Activated effector memory CD4-positive, alpha-beta T cell treated with anti-CD3 and anti-CD28 coated beads, Interleukin-2, amount 50 U/mL, for 16 hours (primary cell): ENCODE data around the gene FXYD6.
A peak's percentile ranks its signal among the peaks of the same experiment; 100 is the strongest.

Source experiments
- DNase-seq: peaks from one replicate; pipeline ENCODE4 v3.0.0-alpha.2; 2020

Gene FXYD6

GRCh38 chr11:117884994-117885393, 8.5 kb upstream of the FXYD6 start:
- DNase-seq, result peak; percentile 48

- no peak for DNase-seq
Observed at GRCh38 chr11:117883063-117883462, 6.6 kb upstream of the FXYD6 start.

- DNase-seq, result no peak
Observed at GRCh38 chr11:117882311-117882905, 6.0 kb upstream of the FXYD6 start.

- peak; percentile 31 for DNase-seq
Observed at GRCh38 chr11:117881217-117881616, 4.8 kb upstream of the FXYD6 start.

- DNase-seq, result peak; percentile 60
Observed at GRCh38 chr11:117879516-117880480, 3.3 kb upstream of the FXYD6 start.

GRCh38 chr11:117878939-117879475, 2.5 kb upstream of the FXYD6 start:
- no peak for DNase-seq

GRCh38 chr11:117878314-117878938, 2.0 kb upstream of the FXYD6 start:
- DNase-seq, result peak; percentile 30

- no peak for DNase-seq
Observed at GRCh38 chr11:117877120-117877784, 794 bp upstream of the FXYD6 start.

GRCh38 chr11:117876059-117876340, 458 bp downstream of the FXYD6 start:
- peak; percentile 60 for DNase-seq

GRCh38 chr11:117875382-117876058, 938 bp downstream of the FXYD6 start:
- DNase-seq, result peak; percentile 70

- no peak for DNase-seq
Observed at GRCh38 chr11:117874910-117875381, 1.5 kb downstream of the FXYD6 start.

GRCh38 chr11:117874253-117874909, 2.1 kb downstream of the FXYD6 start:
- no peak for DNase-seq

GRCh38 chr11:117873828-117874125, 2.7 kb downstream of the FXYD6 start:
- peak; percentile 1 for DNase-seq

- peak; percentile 19 for DNase-seq
Observed at GRCh38 chr11:117872975-117873827, 3.3 kb downstream of the FXYD6 start.

- DNase-seq, result no peak
Observed at GRCh38 chr11:117872420-117872961, 4.0 kb downstream of the FXYD6 start.

- no peak for DNase-seq
Observed at GRCh38 chr11:117871784-117872183, 4.7 kb downstream of the FXYD6 start.

GRCh38 chr11:117871160-117871559, 5.3 kb downstream of the FXYD6 start:
- DNase-seq, result peak; percentile 45

GRCh38 chr11:117870103-117870952, 6.1 kb downstream of the FXYD6 start:
- peak; percentile 50 for DNase-seq

- no peak for DNase-seq
Observed at GRCh38 chr11:117869604-117870003, 6.9 kb downstream of the FXYD6 start.
